HEK293 (cell line): ENCODE results near the gene ITGB1BP2.
A peak's percentile ranks its signal among the peaks of the same experiment; 100 is the strongest.
"Not testable (repeated sequence)": the region's sequence is repeated elsewhere in the genome, so short reads cannot be mapped to it uniquely, and the experiment has no call there.

Source experiments
- CTCF ChIA-PET: fragments of 350-600 bp; formaldehyde crosslinking; extraction: SDS; loops from one replicate; lab custom pipeline; 2021; ENCODE audit warnings: antibody characterized with exemption; lab: Yijun Ruan, JAX
- POLR2A ChIA-PET: fragments of 300-600 bp; formaldehyde crosslinking; extraction: SDS; loops from one replicate; lab custom pipeline; 2020; ENCODE audit warnings: antibody characterized with exemption, inconsistent platforms; lab: Yijun Ruan, JAX
- H3K27ac ChIP-seq: fragments of 200-500 bp; sonication (Bioruptor generic); 2 replicates; pipeline ENCODE4 v1.5.1; 2014; ENCODE audit warnings: low read depth, low read length, control low read depth, inconsistent platforms; ENCODE audit errors: extremely low read depth
- H3K36me3 ChIP-seq, 2 experiments: fragments of 200-500 bp in 1 of 2; sonication (Bioruptor generic) in 1 of 2; 1 replicate in 1 of 2; 2 replicates in 1 of 2; pipeline ENCODE4 v1.5.1; 2014 to 2017; ENCODE audit warnings: inconsistent platforms in 2 of 2, low read length in 2 of 2; ENCODE audit not compliant: control insufficient read depth in 2 of 2, insufficient read depth in 1 of 2
- H3K4me1 ChIP-seq: fragments of 200-500 bp; sonication (Bioruptor generic); 2 replicates; pipeline ENCODE4 v1.5.1; 2014; ENCODE audit warnings: mild to moderate bottlenecking, low read length, inconsistent platforms; ENCODE audit not compliant: control insufficient read depth, insufficient read depth
- H3K4me3 ChIP-seq: 2 replicates; pipeline ENCODE4 v1.5.1; 2011; ENCODE audit warnings: low read depth, mild to moderate bottlenecking, control low read depth, low read length, moderate library complexity
- H3K9me3 ChIP-seq: fragments of 200-500 bp; sonication (Bioruptor generic); 2 replicates; pipeline ENCODE4 v1.5.1; 2014; ENCODE audit warnings: low read depth, low read length, inconsistent platforms; ENCODE audit not compliant: control insufficient read depth, insufficient read depth
- PRDM2 ChIP-seq: fragments of 450-650 bp; formaldehyde crosslinking; IDR thresholded peaks from 2 replicates; pipeline ENCODE4 v1.5.1; 2016; ENCODE audit warnings: missing biosample characterization, missing genetic modification characterization, borderline replicate concordance
- ZNF121 ChIP-seq: fragments of 450-650 bp; formaldehyde crosslinking; IDR thresholded peaks from 2 replicates; pipeline ENCODE4 v1.5.1; 2016; ENCODE audit warnings: missing biosample characterization, missing genetic modification characterization
- ZNF132 ChIP-seq: fragments of 450-650 bp; formaldehyde crosslinking; IDR thresholded peaks from 2 replicates; pipeline ENCODE4 v1.5.1; 2017; ENCODE audit warnings: missing biosample characterization, missing genetic modification characterization, borderline replicate concordance
- ZNF23 ChIP-seq: fragments of 450-650 bp; formaldehyde crosslinking; IDR thresholded peaks from 2 replicates; pipeline ENCODE4 v1.5.1; 2016; ENCODE audit warnings: missing biosample characterization, missing genetic modification characterization, borderline replicate concordance
- ZNF488 ChIP-seq: fragments of 450-650 bp; formaldehyde crosslinking; IDR thresholded peaks from 2 replicates; pipeline ENCODE4 v1.5.1; 2016; ENCODE audit warnings: missing biosample characterization, missing genetic modification characterization
- ZNF692 ChIP-seq: fragments of 450-650 bp; formaldehyde crosslinking; IDR thresholded peaks from 2 replicates; pipeline ENCODE4 v1.5.1; 2016; ENCODE audit warnings: missing biosample characterization, missing genetic modification characterization

The ITGB1BP2 gene

GRCh38 chrX:71316959-71317358 lies 15.4 kb downstream of the ITGB1BP2 start:
- not testable (repeated sequence) for H3K4me3 ChIP-seq

GRCh38 chrX:71320126-71320525 lies 18.6 kb downstream of the ITGB1BP2 start:
- POLR2A ChIA-PET: interaction anchor here (0.6 kb wide), 2 partner anchors 46 to 134 kb away, joined by 3 read pairs; partner anchors contain the start of gene TAF1
- no peaks in the 10 kb centered on the region; a peak in 1 of 3 replicates for H3K36me3 ChIP-seq
- H3K27ac ChIP-seq: no peak overlapping the region
- TF ChIP-seq ZNF488 (tag by site-specific recombination): no peak
- TF ChIP-seq, all 188 proteins: peak for 0
- H3K4me1 ChIP-seq: no peaks in the 10 kb centered on the region
- CTCF ChIA-PET: interaction anchor here (0.6 kb wide), 1 partner anchor 13 kb away, joined by 3 read pairs; no protein-coding TSS in a partner anchor
- H3K9me3 ChIP-seq: no peaks in the 10 kb centered on the region; the same call in 1 of the 2 replicates
- H3K4me3 ChIP-seq: no peak overlapping the region

More at GRCh38 chrX:71316959-71317358, 15.4 kb downstream of the ITGB1BP2 start:
- H3K4me1 ChIP-seq, CTCF ChIA-PET, H3K36me3 ChIP-seq, H3K27ac ChIP-seq, H3K9me3 ChIP-seq, POLR2A ChIA-PET: not testable (repeated sequence)

- TF ChIP-seq ZNF692 (tag by site-specific recombination): no peak
- no peak for TF ChIP-seq PRDM2 (tag by site-specific recombination)
- no peak for TF ChIP-seq ZNF132 (tag by site-specific recombination)
- TF ChIP-seq ZNF23 (tag by site-specific recombination): no peak
- Histone ChIP-seq H3K36me3 (no peaks in the 10 kb centered on the region; a peak in 1 of 3 replicates), H3K9me3 (no peaks in the 10 kb centered on the region; the same call in 1 of the 2 replicates), H3K27ac (no peak overlapping the region), H3K4me3 (no peak overlapping the region), H3K4me1 (no peaks in the 10 kb centered on the region)
- ChIA-PET CTCF (interaction anchor here (0.6 kb wide), 1 partner anchor 431 kb away, joined by 3 read pairs; no protein-coding TSS in a partner anchor), POLR2A (interaction anchor here (0.7 kb wide), 1 partner anchor 137 kb away, joined by 6 read pairs; no protein-coding TSS in a partner anchor)
Observed at GRCh38 chrX:71321731-71322130, 20.2 kb downstream of the ITGB1BP2 start.

- POLR2A ChIA-PET, H3K4me3 ChIP-seq, H3K27ac ChIP-seq, H3K36me3 ChIP-seq, H3K9me3 ChIP-seq, H3K4me1 ChIP-seq: not testable (repeated sequence)
- peak; percentile 65; the same call in 1 of the 2 replicates for TF ChIP-seq ZNF121
- CTCF ChIA-PET: interaction anchor here (0.6 kb wide), 1 partner anchor 181 kb away, joined by 3 read pairs; no protein-coding TSS in a partner anchor
Observed at GRCh38 chrX:71324452-71324851, 22.9 kb downstream of the ITGB1BP2 start.
